ENCODE measurements around the gene ACADS. TPM values are rescaled to one million over a fixed set of nuclear protein-coding genes. Genes with fewer than 3 reads are reported as not detected.
A peak's percentile ranks its signal among the peaks of the same experiment; 100 is the strongest.

ACADS gene
- polyA plus RNA-seq, 1 donor (not counting 4 experiments of a cell fraction or from before 2014, with no cell fraction given) = 2.2 TPM

DNA sequence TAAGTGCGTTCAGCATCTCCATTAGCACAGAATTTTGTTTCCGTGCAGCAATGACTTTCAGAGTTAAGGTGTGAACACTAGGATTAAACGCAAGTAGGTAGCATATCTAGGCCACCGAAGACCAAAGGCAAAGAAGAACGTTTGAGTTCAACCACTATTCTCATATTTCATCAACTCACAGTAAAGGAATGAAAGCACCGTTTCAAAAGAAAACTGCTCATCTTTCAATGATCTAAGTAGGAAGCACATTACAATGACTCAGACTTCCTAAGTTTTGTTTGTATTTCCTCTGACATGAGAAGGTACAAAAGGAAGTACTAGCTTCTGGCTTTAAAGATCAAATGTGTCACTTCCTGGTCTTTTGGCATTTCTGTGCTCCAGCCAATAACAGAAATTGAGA is 57.6 kb downstream of the ACADS start:
- no peak for TF ChIP-seq EZH2 (IDR thresholded peaks at IDR 0.05; ENCODE audit: low read length)
- TF ChIP-seq, protein P1, sequence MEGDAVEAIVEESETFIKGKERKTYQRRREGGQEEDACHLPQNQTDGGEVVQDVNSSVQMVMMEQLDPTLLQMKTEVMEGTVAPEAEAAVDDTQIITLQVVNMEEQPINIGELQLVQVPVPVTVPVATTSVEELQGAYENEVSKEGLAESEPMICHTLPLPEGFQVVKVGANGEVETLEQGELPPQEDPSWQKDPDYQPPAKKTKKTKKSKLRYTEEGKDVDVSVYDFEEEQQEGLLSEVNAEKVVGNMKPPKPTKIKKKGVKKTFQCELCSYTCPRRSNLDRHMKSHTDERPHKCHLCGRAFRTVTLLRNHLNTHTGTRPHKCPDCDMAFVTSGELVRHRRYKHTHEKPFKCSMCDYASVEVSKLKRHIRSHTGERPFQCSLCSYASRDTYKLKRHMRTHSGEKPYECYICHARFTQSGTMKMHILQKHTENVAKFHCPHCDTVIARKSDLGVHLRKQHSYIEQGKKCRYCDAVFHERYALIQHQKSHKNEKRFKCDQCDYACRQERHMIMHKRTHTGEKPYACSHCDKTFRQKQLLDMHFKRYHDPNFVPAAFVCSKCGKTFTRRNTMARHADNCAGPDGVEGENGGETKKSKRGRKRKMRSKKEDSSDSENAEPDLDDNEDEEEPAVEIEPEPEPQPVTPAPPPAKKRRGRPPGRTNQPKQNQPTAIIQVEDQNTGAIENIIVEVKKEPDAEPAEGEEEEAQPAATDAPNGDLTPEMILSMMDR (optimal IDR thresholded peaks at IDR 0.05 in 1 of 3, IDR thresholded peaks at IDR 0.05 in 1 of 3, conservative IDR thresholded peaks at IDR 0.05 in 1 of 3; ENCODE audit: extremely low read depth in 1 of 3, insufficient read depth in 2 of 3, low read length in 3 of 3) = no peak
- peak; percentile 82 for FAIRE-seq
- Histone ChIP-seq H3K27me3 (ENCODE audit: control insufficient read depth, extremely low read depth, insufficient read depth, low read length) (no peaks in the 10 kb centered on the region), H3K9ac (ENCODE audit: control insufficient read depth, extremely low read depth, insufficient read depth, low read length) (no peak overlapping the region), H4K20me1 (ENCODE audit: control insufficient read depth, extremely low read depth, insufficient read depth, low read length) (no peaks in the 10 kb centered on the region), H3K4me1 (ENCODE audit: control insufficient read depth, extremely low read depth, insufficient read depth, low read length) (peaks cover 10% of the 10 kb centered on the region), H3K9me3 (ENCODE audit: control insufficient read depth, low read depth, low read length) (no peaks in the 10 kb centered on the region), H3K9me1 (ENCODE audit: control insufficient read depth, extremely low read depth, insufficient read depth, low read length) (no peaks in the 10 kb centered on the region), H2AFZ (ENCODE audit: control insufficient read depth, low read length) (no peak overlapping the region), H3K4me3 (ENCODE audit: control insufficient read depth in 2 of 3, extremely low read depth in 1 of 3, insufficient read depth in 2 of 3, low read depth in 1 of 3, low read length in 3 of 3) (no peak overlapping the region), H3K4me2 (ENCODE audit: control insufficient read depth, extremely low read depth, insufficient read depth, low read depth, low read length) (no peak overlapping the region), H3K79me2 (ENCODE audit: control insufficient read depth, insufficient read depth, low read length) (no peaks in the 10 kb centered on the region), H3K27ac (ENCODE audit: control insufficient read depth, insufficient read depth, low read length) (no peak overlapping the region), H3K36me3 (ENCODE audit: control insufficient read depth in 2 of 2, extremely low read depth in 1 of 2, insufficient read depth in 2 of 2, low read length in 2 of 2) (peaks cover 0 to 17% of the 10 kb centered on the region in 2 experiments)
- DNase-seq (ENCODE audit: low read depth, low spot score) = peak; percentile 25
- dilution Hi-C loops (cut with MboI; ENCODE audit: extremely low pct_ligation_motif_present, low sequenced_read_pairs) = no loop called here

DNA sequence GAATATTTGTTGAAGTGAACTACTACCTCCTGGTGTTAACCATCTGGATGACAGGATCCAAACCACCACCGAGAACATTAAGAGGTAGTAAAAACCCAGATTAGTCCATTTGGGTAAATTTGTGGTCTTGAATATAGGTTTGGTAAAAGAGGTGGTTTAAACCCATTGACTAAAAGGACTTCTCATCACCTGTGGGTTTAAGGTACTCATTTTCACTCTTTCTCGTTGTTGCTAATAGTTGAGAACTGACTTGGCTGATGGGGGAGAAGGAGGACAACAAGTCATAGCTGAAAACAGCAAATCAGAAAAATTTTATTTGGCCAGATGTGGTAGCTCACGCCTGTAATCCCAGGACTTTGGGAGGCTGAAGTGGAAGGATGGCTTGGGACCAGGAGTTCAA is 59.2 kb downstream of the ACADS start:
- TF ChIP-seq, protein P1 (optimal IDR thresholded peaks at IDR 0.05 in 1 of 3, IDR thresholded peaks at IDR 0.05 in 1 of 3, conservative IDR thresholded peaks at IDR 0.05 in 1 of 3; ENCODE audit: extremely low read depth in 1 of 3, insufficient read depth in 2 of 3, low read length in 3 of 3) = no peak
- no peak for TF ChIP-seq EZH2 (IDR thresholded peaks at IDR 0.05; ENCODE audit: low read length)
- Histone ChIP-seq H3K9ac (ENCODE audit: control insufficient read depth, extremely low read depth, insufficient read depth, low read length) (no peak overlapping the region), H3K79me2 (ENCODE audit: control insufficient read depth, insufficient read depth, low read length) (no peaks in the 10 kb centered on the region), H4K20me1 (ENCODE audit: control insufficient read depth, extremely low read depth, insufficient read depth, low read length) (no peaks in the 10 kb centered on the region), H3K9me3 (ENCODE audit: control insufficient read depth, low read depth, low read length) (no peaks in the 10 kb centered on the region), H3K27me3 (ENCODE audit: control insufficient read depth, extremely low read depth, insufficient read depth, low read length) (no peaks in the 10 kb centered on the region), H3K4me3 (ENCODE audit: control insufficient read depth in 2 of 3, extremely low read depth in 1 of 3, insufficient read depth in 2 of 3, low read depth in 1 of 3, low read length in 3 of 3) (no peak overlapping the region), H3K4me1 (ENCODE audit: control insufficient read depth, extremely low read depth, insufficient read depth, low read length) (peaks cover 10% of the 10 kb centered on the region), H2AFZ (ENCODE audit: control insufficient read depth, low read length) (no peak overlapping the region), H3K27ac (ENCODE audit: control insufficient read depth, insufficient read depth, low read length) (no peak overlapping the region), H3K36me3 (ENCODE audit: control insufficient read depth in 2 of 2, extremely low read depth in 1 of 2, insufficient read depth in 2 of 2, low read length in 2 of 2) (peaks cover 0 to 11% of the 10 kb centered on the region in 2 experiments), H3K4me2 (ENCODE audit: control insufficient read depth, extremely low read depth, insufficient read depth, low read depth, low read length) (no peak overlapping the region), H3K9me1 (ENCODE audit: control insufficient read depth, extremely low read depth, insufficient read depth, low read length) (no peaks in the 10 kb centered on the region)
- DNase-seq (ENCODE audit: low read depth, low spot score) (no peak), FAIRE-seq (no peak)
- dilution Hi-C loops (cut with MboI; ENCODE audit: extremely low pct_ligation_motif_present, low sequenced_read_pairs) = no loop called here

All from keratinocyte (primary cell).